Measurements from ENCODE around the gene MTHFD1.

GRCh38 chr14:64349741-64350490 is 38.2 kb upstream of the MTHFD1 start:
- TF ChIP-seq TAF1 (IDR thresholded peaks at IDR 0.05; ENCODE audit: low read depth, low read length): no peak
- no peak for TF ChIP-seq POLR2AphosphoS5 (IDR thresholded peaks at IDR 0.05; ENCODE audit: low read depth, low read length)
- no peak for TF ChIP-seq SPI1 (IDR thresholded peaks at IDR 0.05; ENCODE audit: low read depth, low read length)
